ENCODE measurements around the gene TNXB.
"Not testable (repeated sequence)": the region's sequence is repeated elsewhere in the genome, so short reads cannot be mapped to it uniquely, and the experiment has no call there.

The TNXB gene

GRCh38 chr6:32012941-32013617 lies 96.1 kb downstream of the TNXB start:
- not testable (repeated sequence) for H3K27me3 ChIP-seq (ENCODE audit: low read depth, low read length); H3K4me1 ChIP-seq (ENCODE audit: low read length); H3K36me3 ChIP-seq (replicated peaks; ENCODE audit: low read depth, low read length); H3K4me3 ChIP-seq (ENCODE audit: low read length); H3K27ac ChIP-seq (ENCODE audit: low read length); H4K20me1 ChIP-seq (ENCODE audit: insufficient read depth, low read length); H3K4me2 ChIP-seq (ENCODE audit: low read length); H3K9me3 ChIP-seq (ENCODE audit: insufficient read depth, low read length); H3K9ac ChIP-seq (ENCODE audit: low read length); H2AFZ ChIP-seq (ENCODE audit: low read depth, low read length); H3K79me2 ChIP-seq (ENCODE audit: low read length)

GRCh38 chr6:32010856-32011530 lies 98.1 kb downstream of the TNXB start:
- not testable (repeated sequence) for H3K27ac ChIP-seq (ENCODE audit: low read length); H3K27me3 ChIP-seq (ENCODE audit: low read depth, low read length); H3K36me3 ChIP-seq (replicated peaks; ENCODE audit: low read depth, low read length); H4K20me1 ChIP-seq (ENCODE audit: insufficient read depth, low read length); H3K4me2 ChIP-seq (ENCODE audit: low read length); H3K4me1 ChIP-seq (ENCODE audit: low read length); H3K9ac ChIP-seq (ENCODE audit: low read length); H3K9me3 ChIP-seq (ENCODE audit: insufficient read depth, low read length); H2AFZ ChIP-seq (ENCODE audit: low read depth, low read length); H3K4me3 ChIP-seq (ENCODE audit: low read length); H3K79me2 ChIP-seq (ENCODE audit: low read length)

GRCh38 chr6:32009537-32009936 lies 99.6 kb downstream of the TNXB start:
- not testable (repeated sequence) for H3K27ac ChIP-seq (ENCODE audit: low read length); H3K4me3 ChIP-seq (ENCODE audit: low read length); H3K4me1 ChIP-seq (ENCODE audit: low read length); H3K9ac ChIP-seq (ENCODE audit: low read length); H4K20me1 ChIP-seq (ENCODE audit: insufficient read depth, low read length); H2AFZ ChIP-seq (ENCODE audit: low read depth, low read length); H3K36me3 ChIP-seq (replicated peaks; ENCODE audit: low read depth, low read length); H3K27me3 ChIP-seq (ENCODE audit: low read depth, low read length); H3K9me3 ChIP-seq (ENCODE audit: insufficient read depth, low read length); H3K4me2 ChIP-seq (ENCODE audit: low read length); H3K79me2 ChIP-seq (ENCODE audit: low read length)

- H3K9ac ChIP-seq (ENCODE audit: low read length); H3K27ac ChIP-seq (ENCODE audit: low read length); H2AFZ ChIP-seq (ENCODE audit: low read depth, low read length); H3K79me2 ChIP-seq (ENCODE audit: low read length); H4K20me1 ChIP-seq (ENCODE audit: insufficient read depth, low read length); H3K36me3 ChIP-seq (replicated peaks; ENCODE audit: low read depth, low read length); H3K4me3 ChIP-seq (ENCODE audit: low read length); H3K9me3 ChIP-seq (ENCODE audit: insufficient read depth, low read length); H3K4me2 ChIP-seq (ENCODE audit: low read length); H3K27me3 ChIP-seq (ENCODE audit: low read depth, low read length); H3K4me1 ChIP-seq (ENCODE audit: low read length): not testable (repeated sequence)
Observed at GRCh38 chr6:32008616-32009015, 100.5 kb downstream of the TNXB start.

DNA sequence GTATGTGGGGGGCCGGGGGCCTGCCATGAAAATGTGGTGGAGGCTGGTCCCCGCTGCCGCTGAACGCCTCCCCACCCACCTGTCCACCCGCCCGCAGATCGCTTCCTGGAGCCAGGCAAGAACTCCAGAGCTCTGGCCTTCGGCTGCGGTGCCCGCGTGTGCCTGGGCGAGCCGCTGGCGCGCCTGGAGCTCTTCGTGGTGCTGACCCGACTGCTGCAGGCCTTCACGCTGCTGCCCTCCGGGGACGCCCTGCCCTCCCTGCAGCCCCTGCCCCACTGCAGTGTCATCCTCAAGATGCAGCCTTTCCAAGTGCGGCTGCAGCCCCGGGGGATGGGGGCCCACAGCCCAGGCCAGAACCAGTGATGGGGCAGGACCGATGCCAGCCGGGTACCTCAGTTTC lies 101.1 kb downstream of the TNXB start:
- H3K27me3 ChIP-seq (ENCODE audit: low read depth, low read length); H3K79me2 ChIP-seq (ENCODE audit: low read length); H2AFZ ChIP-seq (ENCODE audit: low read depth, low read length): not testable (repeated sequence)

DNA sequence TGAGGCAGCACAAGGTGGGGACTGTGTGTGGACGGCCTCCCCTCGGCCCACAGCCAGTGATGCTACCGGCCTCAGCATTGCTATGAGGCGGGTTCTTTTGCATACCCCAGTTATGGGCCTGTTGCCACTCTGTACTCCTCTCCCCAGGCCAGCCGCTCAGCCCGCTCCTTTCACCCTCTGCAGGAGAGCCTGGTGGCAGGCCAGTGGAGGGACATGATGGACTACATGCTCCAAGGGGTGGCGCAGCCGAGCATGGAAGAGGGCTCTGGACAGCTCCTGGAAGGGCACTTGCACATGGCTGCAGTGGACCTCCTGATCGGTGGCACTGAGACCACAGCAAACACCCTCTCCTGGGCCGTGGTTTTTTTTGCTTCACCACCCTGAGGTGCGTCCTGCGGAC lies 102.1 kb downstream of the TNXB start:
- H3K9ac ChIP-seq (ENCODE audit: low read length); H3K4me2 ChIP-seq (ENCODE audit: low read length): not testable (repeated sequence)

More for the DNA sequence above, 101.1 kb downstream of the TNXB start:
- not testable (repeated sequence) for H4K20me1 ChIP-seq (ENCODE audit: insufficient read depth, low read length); H3K9me3 ChIP-seq (ENCODE audit: insufficient read depth, low read length); H3K4me3 ChIP-seq (ENCODE audit: low read length); H3K27ac ChIP-seq (ENCODE audit: low read length); H3K9ac ChIP-seq (ENCODE audit: low read length); H3K4me2 ChIP-seq (ENCODE audit: low read length); H3K36me3 ChIP-seq (replicated peaks; ENCODE audit: low read depth, low read length); H3K4me1 ChIP-seq (ENCODE audit: low read length)

DNA sequence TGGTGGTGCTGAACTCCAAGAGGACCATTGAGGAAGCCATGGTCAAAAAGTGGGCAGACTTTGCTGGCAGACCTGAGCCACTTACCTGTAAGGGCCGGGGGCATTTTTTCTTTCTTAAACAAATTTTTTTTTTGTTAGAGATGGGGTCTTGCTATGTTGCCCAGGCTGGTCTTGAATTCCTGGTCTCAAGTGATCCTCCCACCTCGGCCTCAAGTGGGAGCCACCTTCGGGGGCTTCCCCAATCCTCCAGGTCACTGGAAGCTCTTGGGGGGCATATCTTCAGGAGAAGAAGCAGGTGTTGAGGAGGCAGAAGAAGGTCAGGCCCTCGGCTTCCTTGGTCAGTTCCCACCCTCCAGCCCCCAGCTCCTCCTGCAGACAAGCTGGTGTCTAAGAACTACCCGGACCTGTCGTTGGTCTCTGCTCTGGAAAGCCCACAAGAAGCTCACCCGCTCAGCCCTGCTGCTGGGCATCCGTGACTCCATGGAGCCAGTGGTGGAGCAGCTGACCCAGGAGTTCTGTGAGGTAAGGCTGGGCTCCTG lies 103.1 kb downstream of the TNXB start:
- H3K4me2 ChIP-seq (ENCODE audit: low read length); H3K4me3 ChIP-seq (ENCODE audit: low read length); H3K4me1 ChIP-seq (ENCODE audit: low read length); H2AFZ ChIP-seq (ENCODE audit: low read depth, low read length); H3K9ac ChIP-seq (ENCODE audit: low read length); H3K27ac ChIP-seq (ENCODE audit: low read length); H3K9me3 ChIP-seq (ENCODE audit: insufficient read depth, low read length); H4K20me1 ChIP-seq (ENCODE audit: insufficient read depth, low read length); H3K79me2 ChIP-seq (ENCODE audit: low read length); H3K36me3 ChIP-seq (replicated peaks; ENCODE audit: low read depth, low read length); H3K27me3 ChIP-seq (ENCODE audit: low read depth, low read length): not testable (repeated sequence)

More for the DNA sequence above, 102.1 kb downstream of the TNXB start:
- H3K4me1 ChIP-seq (ENCODE audit: low read length); H3K36me3 ChIP-seq (replicated peaks; ENCODE audit: low read depth, low read length); H3K9me3 ChIP-seq (ENCODE audit: insufficient read depth, low read length); H2AFZ ChIP-seq (ENCODE audit: low read depth, low read length); H3K27ac ChIP-seq (ENCODE audit: low read length); H3K27me3 ChIP-seq (ENCODE audit: low read depth, low read length); H4K20me1 ChIP-seq (ENCODE audit: insufficient read depth, low read length); H3K4me3 ChIP-seq (ENCODE audit: low read length); H3K79me2 ChIP-seq (ENCODE audit: low read length): not testable (repeated sequence)

GRCh38 chr6:32005538-32005880 lies 103.6 kb downstream of the TNXB start:
- H3K27me3 ChIP-seq (ENCODE audit: low read depth, low read length); H3K79me2 ChIP-seq (ENCODE audit: low read length); H4K20me1 ChIP-seq (ENCODE audit: insufficient read depth, low read length); H3K4me2 ChIP-seq (ENCODE audit: low read length); H3K27ac ChIP-seq (ENCODE audit: low read length); H3K9ac ChIP-seq (ENCODE audit: low read length); H3K4me3 ChIP-seq (ENCODE audit: low read length); H3K4me1 ChIP-seq (ENCODE audit: low read length); H3K36me3 ChIP-seq (replicated peaks; ENCODE audit: low read depth, low read length); H2AFZ ChIP-seq (ENCODE audit: low read depth, low read length); H3K9me3 ChIP-seq (ENCODE audit: insufficient read depth, low read length): not testable (repeated sequence)

- not testable (repeated sequence) for H3K4me3 ChIP-seq (ENCODE audit: low read length)
Observed at GRCh38 chr6:32004864-32005537, 104.1 kb downstream of the TNXB start.

More at GRCh38 chr6:32004864-32005537, 104.1 kb downstream of the TNXB start:
- H3K27ac ChIP-seq (ENCODE audit: low read length); H3K36me3 ChIP-seq (replicated peaks; ENCODE audit: low read depth, low read length); H3K4me2 ChIP-seq (ENCODE audit: low read length); H3K4me1 ChIP-seq (ENCODE audit: low read length); H3K9me3 ChIP-seq (ENCODE audit: insufficient read depth, low read length); H3K9ac ChIP-seq (ENCODE audit: low read length); H4K20me1 ChIP-seq (ENCODE audit: insufficient read depth, low read length); H3K79me2 ChIP-seq (ENCODE audit: low read length); H2AFZ ChIP-seq (ENCODE audit: low read depth, low read length); H3K27me3 ChIP-seq (ENCODE audit: low read depth, low read length): not testable (repeated sequence)

Data from OCI-LY3 (cell line).